Adrenal gland (tissue), 5 donors: ENCODE results near the gene RASSF8.

Experiments
- POLR2A ChIP-seq, 2 donors: fragments of 450-650 bp; IDR thresholded peaks; one replicate each; pipeline ENCODE4 v1.6.1; 2017; ENCODE audit warnings: antibody characterized with exemption in 2 of 2, mild to moderate bottlenecking in 2 of 2, moderate library complexity in 1 of 2
- TF ChIP-seq, protein P1 (sequence below), 6 experiments: fragments of 450-650 bp in 4 of 6; fragments of 200-600 bp in 2 of 6; sonication (generic) in 1 of 6; IDR thresholded peaks; 1 replicate in 5 of 6; 2 replicates in 1 of 6; pipeline versions ENCODE4 v1.5.1 to v1.8.0; 2016 to 2021; ENCODE audit warnings: antibody characterized with exemption in 6 of 6, mild to moderate bottlenecking in 2 of 6, moderate library complexity in 1 of 6
- donor health status: DM: no; HTN: no; CAD: no.

- TF ChIP-seq, protein P1, sequence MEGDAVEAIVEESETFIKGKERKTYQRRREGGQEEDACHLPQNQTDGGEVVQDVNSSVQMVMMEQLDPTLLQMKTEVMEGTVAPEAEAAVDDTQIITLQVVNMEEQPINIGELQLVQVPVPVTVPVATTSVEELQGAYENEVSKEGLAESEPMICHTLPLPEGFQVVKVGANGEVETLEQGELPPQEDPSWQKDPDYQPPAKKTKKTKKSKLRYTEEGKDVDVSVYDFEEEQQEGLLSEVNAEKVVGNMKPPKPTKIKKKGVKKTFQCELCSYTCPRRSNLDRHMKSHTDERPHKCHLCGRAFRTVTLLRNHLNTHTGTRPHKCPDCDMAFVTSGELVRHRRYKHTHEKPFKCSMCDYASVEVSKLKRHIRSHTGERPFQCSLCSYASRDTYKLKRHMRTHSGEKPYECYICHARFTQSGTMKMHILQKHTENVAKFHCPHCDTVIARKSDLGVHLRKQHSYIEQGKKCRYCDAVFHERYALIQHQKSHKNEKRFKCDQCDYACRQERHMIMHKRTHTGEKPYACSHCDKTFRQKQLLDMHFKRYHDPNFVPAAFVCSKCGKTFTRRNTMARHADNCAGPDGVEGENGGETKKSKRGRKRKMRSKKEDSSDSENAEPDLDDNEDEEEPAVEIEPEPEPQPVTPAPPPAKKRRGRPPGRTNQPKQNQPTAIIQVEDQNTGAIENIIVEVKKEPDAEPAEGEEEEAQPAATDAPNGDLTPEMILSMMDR (IDR thresholded peaks at IDR 0.05), result peak in 3 of 6 experiments; percentile 17 to 22 (median 20)
- TF ChIP-seq POLR2A (IDR thresholded peaks at IDR 0.05), result no peak
Observed at GRCh38 chr12:25970916-25971653, 12.6 kb downstream of the RASSF8 start.
